C4-2B (cell line): ENCODE data around the gene F7.

Experiments
- ZFX ChIP-seq: fragments of 450-650 bp; IDR thresholded peaks from 2 replicates; pipeline ENCODE4 v1.6.1; 2017
- TF ChIP-seq, protein P1 (sequence below): fragments of 450-650 bp; conservative IDR thresholded peaks from 2 replicates; pipeline ENCODE4 v1.5.1; 2017; ENCODE audit warnings: mild to moderate bottlenecking

- TF ChIP-seq, protein P1, sequence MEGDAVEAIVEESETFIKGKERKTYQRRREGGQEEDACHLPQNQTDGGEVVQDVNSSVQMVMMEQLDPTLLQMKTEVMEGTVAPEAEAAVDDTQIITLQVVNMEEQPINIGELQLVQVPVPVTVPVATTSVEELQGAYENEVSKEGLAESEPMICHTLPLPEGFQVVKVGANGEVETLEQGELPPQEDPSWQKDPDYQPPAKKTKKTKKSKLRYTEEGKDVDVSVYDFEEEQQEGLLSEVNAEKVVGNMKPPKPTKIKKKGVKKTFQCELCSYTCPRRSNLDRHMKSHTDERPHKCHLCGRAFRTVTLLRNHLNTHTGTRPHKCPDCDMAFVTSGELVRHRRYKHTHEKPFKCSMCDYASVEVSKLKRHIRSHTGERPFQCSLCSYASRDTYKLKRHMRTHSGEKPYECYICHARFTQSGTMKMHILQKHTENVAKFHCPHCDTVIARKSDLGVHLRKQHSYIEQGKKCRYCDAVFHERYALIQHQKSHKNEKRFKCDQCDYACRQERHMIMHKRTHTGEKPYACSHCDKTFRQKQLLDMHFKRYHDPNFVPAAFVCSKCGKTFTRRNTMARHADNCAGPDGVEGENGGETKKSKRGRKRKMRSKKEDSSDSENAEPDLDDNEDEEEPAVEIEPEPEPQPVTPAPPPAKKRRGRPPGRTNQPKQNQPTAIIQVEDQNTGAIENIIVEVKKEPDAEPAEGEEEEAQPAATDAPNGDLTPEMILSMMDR, result no peak
- TF ChIP-seq ZFX, result no peak
Measured at GRCh38 chr13:113121928-113122471, 16.4 kb downstream of the F7 start.
